Activated CD4-positive, alpha-beta T cell treated with anti-CD3 and anti-CD28 coated beads for 48 hours (primary cell): ENCODE measurements around the gene RRP8.

Source experiments
- DNase-seq: peaks from one replicate; pipeline ENCODE4 v3.0.0-alpha.2; 2020

RRP8 gene

DNA sequence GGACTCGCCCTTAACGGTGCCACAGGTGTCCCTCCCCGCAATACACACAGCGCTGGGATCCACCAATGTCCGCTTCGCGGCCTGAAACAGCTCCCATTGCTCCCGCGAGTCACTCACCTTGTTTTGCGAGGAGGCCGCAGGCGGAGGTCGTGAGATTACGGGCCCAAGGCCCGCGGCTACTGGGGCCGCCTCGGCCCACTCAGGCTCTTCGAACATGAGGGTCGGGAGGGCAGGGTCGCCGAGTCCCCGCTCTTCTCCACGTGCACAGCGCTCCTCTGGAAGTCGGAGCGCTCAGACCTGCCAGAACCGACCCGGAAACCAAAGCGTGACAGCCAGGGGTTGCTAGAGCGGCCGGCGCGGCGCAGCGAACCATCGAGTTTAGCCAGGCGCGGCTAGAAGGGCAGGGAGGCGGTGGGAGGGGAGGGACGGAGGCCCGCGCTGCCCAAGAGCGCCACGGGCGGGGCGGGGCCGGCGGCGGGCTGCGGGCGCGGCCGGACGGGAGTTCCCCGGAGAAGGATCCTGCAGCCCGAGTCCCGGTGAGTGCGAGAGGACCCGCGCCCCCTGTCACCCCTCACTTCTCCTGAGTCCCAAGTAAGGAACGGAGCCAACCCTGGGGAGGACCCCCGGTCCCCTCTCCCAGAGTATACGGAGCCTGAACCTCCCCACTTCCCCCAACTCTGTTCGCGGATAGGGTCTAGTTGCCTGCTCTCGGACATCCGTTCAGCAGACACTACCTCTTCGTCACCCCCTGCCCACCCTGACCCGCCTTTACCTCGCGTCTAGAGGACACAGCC lies at the start of gene RRP8, which contains the start of gene ILK:
RRP8 (minus strand) TSS at position 330 of the 794 bp plus-strand sequence; CDS start at position 216, 114 bp downstream.
ILK (plus strand) TSS at position 488 of the 794 bp plus-strand sequence. CDS start 498 bp downstream, outside the sequence.
- DNase-seq = peak; percentile 92

DNA sequence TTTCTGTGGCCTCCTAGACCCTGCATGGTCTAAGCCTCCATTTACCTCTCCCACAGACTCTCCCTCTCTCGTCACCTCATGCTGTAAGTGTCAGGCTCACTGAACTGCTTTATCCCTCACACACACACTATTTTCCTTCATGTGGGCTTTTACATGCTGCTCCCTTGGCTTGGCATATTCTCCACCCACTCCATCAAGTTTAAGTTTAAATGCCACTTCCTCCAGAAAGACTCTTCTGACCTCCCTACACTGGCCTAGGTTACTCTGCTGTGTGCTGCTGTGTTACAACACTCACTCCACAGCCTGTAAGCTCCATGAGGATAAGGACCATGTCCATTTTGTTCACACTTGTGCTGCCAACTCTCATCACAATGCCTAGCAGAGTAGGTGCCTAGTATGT lies 49.7 kb upstream of the RRP8 start:
- no peak for DNase-seq

DNA sequence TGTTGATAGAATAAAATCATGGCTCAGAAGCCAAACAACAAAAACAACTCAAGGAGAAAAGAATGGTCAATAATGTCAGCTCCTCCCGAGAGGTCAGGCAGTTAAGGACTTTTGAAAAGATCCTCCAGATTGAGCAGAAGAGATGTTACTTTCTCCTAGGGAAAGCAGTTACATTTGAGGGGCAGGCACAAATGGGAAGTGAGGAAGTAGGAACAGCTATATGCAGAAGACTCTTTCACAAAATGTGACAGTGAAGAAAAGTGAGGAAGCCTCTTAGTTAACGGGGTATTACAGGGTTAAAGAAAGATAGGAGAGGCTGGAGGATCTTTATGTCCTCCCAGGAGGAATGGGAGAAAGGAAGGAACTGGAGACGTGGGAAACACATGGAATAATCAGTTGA lies 48.8 kb upstream of the RRP8 start:
- no peak for DNase-seq

DNA sequence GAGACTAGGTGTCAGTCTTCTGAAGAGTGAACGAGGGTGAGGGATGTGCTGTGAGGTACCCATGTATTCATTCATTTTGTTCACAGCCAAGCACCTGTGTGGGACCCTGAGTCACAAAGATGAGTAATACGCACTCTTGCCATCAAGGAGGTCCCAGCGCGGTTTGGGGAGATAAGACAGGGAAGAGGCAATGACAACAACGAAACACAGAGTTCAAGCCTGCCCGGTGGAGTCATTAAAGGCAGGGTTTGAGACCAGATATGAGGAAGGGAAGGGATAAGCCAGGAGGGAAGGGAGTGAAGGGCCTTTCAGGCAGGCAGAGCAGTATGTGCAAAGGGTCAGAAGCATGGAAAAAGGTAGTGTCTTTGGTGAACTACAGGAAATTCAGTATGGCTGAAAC lies 47.6 kb upstream of the RRP8 start:
- peak; percentile 57 for DNase-seq

DNA sequence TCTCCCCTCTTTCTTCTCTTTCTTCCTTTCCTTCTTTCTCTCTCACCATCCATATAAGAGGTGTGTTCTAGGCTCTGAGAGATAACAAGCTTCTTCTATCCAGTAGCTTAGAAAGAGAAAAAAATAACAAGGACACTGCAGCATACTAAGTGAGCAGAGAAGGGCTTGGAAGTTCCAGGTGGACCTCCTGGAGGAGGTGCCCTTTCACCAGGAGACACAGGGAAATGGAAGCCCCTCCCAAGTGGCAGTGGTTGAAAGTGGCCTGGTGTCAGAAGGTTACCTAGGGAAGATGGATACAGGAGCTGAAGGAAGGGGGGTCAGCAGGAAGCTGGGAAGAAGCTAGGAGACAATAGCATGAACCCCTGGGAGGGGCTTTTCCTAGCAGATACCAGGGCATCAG lies 46.7 kb upstream of the RRP8 start:
- no peak for DNase-seq

DNA sequence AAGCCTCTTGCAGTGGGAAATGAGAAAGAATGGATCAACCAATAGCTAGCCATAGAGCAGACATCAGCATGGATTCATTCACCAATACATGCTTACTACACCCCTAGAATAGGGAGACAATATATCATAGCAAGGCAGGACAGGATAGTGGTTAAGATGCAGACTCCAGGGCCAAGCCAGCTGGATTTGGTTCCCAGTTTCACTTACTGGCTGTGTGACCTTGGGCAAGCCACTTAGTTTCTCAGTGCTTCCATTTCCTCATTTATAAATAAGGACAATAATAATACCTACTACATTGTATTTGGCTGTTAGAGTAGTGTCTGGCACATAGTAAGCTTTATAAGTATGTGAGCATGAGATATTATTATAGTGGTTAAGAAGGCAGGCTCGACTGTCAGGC lies 45.1 kb upstream of the RRP8 start:
- no peak for DNase-seq

DNA sequence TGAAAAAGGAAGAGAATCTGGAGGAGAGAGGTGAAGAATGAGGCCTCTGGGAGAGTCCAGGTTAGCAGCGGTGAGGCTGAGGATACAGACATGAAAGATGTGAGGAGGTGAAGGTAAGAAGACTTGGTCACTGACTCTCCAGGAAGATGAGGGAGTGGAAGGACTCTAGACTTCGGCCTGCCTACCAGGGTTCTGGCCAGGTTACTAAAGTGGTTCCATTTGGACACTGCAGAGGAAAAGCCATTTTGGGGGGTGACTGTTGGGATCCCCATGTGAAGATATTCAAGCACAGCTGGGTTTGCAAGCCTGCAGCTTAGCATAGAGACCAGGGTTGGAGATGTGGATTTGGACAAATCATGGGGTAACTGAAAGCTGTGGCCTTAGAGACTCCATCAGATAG lies 44.4 kb upstream of the RRP8 start:
- DNase-seq = no peak

DNA sequence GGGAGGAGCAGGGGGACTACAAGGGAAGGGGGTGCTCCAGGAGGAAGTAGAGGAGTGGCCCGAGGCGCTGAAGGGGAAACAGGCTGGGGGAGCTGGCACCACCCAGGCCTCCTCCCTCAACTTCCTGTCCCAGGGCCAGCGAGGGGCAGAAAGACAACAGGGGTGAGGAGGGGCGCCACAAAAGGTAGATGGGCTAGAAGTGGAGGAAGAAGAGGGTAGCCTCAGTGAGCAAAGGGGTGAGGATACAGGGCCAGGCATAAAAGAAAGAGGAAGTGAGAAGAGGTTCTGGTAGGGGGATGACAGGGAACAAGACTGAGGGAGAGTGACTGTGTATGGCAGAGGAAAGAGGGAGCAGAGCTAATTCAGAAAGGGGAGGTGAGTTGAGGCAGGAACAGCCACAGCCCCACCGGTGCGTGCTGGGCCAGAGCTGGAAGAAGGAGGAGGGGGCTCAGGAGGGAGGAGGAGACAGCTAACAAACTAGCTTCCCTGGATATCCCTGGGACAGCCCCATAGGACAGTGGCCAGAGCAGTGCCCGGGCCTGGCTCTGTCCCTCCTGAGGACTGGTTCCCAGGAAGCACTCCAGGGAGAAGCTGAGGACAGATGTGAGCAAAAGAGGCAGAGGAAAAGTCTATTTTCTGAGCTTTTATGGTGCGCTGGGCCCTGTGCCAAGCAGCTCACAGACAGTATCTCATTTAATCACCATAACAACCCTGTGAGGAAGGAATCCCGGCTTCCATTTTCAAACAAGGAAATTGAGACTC lies 43.7 kb upstream of the RRP8 start:
- DNase-seq = peak; percentile 42

DNA sequence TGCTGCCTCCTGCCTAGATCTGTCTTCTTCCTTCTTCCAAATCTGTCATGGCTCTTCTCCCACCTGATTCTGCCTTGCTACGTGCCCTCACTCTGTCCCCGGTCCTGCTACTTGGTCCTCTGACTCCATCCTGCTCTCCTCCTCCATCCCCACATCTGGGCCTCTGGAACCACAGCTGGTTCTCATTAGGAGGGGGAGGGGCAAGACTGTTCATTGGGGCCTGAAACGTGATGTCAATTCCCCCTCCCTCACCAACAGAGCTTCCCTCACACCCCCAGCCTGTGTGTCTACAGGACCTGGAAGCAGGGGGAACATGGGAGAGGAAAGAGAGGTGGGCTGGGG lies 43.1 kb upstream of the RRP8 start:
- DNase-seq = no peak

DNA sequence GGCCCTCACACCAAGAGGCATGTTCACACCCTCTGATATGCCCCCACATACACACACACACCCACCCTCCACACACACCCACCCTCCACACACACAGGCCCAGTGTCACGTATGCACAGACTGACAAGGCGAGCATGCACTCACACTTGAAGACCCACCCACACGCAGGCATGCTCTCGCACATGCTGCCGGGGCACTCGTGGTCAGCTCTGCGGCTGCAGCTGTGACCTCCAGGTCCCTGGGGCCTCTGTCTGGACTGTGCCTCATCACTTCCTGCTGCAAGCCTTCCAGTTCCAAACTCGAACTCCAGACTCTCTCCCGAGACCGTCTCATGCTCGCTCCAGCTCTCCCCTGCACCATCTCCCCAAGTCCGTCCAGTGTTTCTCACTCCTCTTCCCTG lies 42.7 kb upstream of the RRP8 start:
- DNase-seq = no peak

DNA sequence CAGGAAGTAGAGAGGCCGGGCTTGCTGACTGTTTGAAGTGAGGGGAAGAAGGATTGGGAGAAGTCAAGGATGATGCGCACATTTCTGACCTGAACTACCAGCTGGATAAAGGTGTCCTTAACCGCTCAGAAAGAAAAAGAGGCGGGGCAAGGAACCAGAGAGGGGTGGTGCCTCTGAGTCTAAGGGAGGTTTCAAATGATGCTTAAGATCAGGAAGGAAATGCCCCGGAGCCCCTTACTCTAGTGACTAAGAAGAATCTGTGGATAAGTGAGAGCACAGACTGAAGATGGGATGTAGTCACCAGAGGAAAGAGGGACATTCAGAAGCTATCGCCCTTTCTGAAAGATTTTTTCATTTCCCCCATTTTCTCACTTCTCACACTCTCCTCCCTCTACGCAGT lies 39.5 kb upstream of the RRP8 start:
- no peak for DNase-seq

DNA sequence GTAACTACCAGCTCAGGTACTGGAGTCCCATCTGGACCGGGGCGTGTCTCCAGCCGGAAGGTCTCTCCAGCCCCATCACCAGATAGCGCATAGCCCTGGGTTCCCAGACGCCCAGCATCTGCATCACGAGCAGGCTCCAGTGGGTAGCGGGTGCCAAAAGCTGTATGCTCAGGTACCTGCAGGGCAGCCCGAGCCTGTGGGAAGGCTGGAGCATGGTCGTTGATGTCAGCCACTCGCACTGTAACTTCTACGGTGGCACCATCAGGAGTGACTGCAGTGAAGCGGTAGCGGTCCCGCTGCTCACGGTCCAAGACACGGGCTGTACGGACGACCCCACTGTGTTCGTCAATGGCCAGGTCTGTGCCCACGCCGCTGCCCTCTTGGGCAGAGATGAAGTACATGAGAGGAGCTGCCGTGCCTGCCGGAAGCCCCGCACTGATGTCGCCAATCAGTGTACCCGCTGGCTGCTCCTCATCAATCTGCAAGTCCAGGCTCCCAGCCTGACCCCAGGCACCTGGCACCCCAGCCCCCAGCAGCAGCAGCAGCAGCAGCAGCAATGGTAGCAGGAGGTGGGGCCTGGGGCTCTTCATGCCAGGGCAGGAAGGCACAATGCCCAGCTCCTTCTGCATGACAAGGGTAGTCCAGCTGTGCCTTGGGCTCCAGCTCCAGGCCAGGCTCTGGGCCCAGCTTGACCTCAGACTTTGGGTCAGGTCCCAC lies 37.7 kb upstream of the RRP8 start:
- DNase-seq = no peak

DNA sequence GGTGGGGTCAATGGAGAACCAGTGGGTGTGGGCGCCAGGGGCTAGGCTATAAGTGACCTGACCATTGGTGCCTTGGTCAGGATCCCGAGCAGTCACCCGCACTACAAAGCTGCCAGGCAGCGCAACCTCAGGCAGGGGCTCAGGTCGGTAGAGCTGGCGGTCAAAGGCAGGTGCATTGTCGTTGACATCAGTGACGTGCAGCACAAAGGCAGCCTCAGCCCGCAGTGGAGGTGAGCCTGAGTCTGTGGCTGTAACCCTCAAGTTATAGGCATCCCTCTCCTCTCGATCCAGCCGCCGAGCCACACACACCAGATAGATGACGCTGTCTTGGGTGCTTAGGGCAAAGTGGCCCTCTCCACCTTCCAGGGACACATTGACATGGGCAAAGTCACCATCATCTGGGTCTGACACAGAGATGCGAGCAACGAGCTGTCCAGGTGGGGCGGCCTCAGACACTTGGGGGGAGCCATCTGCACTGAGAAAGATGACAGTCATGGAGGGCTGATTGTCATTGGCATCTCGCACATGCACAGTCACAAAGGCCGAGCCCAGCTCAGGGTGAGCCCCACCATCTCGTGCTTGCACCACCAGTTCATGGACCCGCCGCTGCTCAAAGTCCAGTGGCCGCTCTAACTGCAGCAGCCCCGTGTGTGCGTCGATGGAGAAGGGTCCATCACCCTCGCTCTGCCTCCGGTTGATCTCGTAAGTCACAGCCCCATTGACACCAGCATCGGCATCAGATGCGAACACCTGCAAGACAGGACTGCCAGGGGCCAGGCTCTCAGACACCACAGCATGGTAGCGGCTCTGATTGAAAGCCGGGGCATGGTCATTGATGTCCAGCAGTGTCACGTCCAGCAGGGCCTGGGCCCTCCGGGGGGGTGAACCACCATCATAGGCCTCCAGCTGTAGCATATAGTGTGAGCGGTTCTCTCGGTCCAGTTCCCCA lies 36.9 kb upstream of the RRP8 start:
- DNase-seq = no peak

DNA sequence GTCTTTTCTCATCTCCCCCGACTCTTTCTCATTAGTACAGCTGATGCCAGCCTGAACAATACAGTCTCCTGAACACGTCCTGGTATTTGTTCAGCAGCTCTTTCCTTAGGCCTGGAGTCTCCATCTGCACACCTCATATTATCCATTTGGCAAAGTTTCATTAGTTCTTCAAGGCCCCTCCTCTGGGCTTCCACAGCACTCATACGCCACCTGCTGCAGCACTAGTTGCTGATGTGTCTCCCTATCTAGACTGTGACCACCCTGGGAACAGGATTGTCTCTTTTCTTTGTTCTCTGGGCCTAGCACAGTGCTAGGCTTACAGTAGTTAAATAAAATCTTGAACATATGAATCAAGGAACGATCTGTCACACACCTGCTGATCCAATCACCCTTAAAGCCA lies 35.0 kb upstream of the RRP8 start:
- DNase-seq = no peak

DNA sequence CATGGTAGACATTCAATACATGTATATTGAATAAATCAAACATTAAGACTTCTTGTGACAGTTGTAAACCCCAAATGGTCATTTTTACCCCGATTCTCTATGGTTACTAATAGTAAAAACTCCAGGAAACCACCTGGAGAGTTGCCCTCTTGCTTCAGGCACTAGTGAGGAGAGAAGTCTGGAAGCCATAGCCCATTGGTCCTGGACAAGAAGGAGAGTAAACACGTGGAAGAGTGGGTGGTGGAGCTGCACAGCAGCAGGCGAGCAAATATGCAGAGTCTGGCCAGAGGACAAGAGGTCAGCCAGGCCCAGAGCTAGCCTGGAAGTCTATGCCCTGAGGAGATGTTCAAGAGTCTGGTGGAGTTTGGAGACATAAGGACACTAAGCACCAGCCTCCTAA lies 34.5 kb upstream of the RRP8 start:
- no peak for DNase-seq

DNA sequence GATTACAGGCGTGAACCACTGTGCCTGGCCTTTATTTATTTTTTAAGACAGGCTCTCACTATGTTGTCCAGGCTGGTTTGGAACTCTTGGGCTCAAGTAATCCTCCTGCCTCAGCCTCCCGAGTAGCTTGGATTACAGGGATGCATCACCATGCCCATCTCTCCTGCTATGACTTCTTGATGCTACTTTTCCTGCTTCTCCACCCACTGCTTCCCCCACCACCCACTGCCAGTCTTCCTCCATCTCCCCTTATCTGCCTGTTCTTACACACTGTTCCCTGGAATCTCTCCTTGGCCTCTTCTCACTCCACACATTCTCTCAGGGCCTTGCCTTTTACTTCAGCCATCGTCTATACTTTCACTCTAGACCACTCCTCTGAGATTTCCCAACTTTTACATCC lies 33.1 kb upstream of the RRP8 start:
- no peak for DNase-seq

DNA sequence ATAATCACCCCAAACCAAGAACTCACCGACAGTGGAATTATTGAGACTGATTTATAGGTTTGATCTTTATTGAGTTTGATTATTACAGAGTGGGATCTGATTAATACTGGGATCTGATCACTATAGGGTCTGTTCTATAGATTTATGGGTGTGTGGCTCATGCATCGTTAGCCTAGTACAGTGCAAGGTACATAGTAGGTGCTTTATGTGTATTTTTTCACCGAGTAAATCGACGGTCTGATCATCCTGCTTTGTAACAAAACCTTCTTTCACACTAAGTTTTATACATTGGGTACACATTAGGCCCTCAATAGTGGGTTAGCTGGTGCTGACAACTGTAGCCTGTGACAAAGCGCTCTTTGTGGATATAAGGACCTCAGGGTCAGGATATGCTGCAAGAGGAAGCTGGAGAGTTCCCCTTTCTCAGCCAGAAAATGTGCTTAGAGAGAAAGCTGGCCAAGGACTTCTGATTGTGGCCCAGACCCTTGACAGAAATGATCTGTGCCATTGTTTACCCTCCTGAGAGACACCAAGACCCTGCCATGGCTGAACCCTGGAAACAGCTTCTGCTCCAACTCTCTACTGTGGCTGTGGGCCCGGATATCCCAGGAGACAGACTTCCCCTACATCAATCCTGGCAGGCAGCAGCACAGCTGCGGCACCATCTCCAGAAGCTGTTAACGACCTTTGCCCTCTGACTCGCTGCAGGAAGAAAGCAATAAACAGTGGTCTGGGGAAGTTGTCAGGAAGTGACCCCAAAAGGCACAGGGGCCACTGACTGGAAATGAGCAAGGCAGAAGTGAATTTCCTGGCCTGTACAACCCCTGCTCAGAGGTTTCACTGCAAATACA lies 31.9 kb upstream of the RRP8 start:
- no peak for DNase-seq

DNA sequence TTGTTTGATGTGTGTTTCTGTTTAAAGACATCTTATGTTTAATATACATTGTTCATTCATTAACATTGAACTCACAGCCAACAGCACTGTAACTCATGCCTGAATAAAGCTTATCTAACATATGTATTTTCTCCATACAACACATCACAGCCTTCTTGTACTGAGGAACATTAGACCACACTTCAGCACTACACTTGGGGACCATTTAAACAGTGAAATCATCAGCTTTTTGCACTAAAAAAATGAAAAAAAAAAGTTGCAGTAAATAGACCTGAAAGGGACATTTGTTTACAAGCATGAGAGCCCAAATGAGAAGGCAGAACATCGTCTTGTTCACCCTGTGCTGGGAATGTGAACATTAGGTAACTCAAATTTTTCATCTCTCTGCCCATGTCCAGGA lies 31.1 kb upstream of the RRP8 start:
- no peak for DNase-seq

DNA sequence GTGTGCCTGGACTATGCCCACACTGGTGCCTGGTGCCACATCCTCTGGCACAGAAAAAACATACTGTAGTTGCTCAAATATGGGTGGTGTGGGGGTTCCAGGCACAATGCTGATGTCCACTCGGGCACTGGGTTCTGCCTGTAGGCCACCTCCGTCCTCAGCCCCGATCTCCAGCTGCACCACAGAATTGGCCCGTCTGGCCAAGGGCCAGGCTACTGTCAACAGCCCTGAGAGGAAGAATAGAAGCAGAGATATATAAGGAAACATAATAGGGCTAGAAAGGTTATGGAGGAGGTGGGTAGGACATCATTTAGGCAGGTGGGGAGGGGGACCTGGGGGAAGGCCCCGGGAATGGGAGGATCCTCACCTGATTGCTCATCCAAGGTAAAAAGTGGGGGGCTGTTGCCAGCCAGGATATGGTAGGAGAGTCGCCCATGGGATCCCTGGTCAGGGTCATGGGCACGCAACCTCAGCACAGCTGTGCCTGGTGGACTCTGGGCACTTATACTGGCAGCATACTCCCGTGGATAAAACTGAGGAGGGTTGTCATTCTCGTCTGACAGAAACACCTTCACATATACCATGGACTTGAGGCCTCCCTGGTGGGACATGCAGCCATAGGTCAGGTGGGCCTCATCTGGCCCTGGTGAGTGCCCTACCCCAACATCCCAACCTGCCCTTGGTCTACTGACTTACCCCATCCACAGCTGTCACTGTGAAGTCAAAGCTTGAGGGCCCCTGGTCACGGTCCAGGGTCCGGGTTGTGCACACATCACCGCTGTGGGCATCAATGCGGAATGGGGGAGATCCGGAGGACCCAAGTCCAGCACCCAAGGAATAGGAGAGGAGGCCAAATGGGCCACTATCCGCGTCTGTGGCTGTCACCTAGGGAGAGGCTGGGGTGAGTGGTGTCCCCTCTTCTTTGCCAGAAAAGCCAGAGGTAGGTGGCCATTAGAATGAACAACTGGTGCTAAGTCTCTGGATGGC lies 30.3 kb upstream of the RRP8 start:
- DNase-seq = no peak
